ENCODE results near the gene SLC35F6. TPM values are rescaled to one million over a fixed set of nuclear protein-coding genes. Genes with fewer than 3 reads are reported as not detected.

The SLC35F6 gene
- total and polyA plus RNA-seq, 9 donors = 11.1 to 53.5 (median 26.8) TPM

- intact Hi-C loops (cut with DNase I) = no loop called here
- Histone ChIP-seq H3K27ac (no peak overlapping the region), H3K36me3 (no peaks in the 10 kb centered on the region)
These were observed 30.7 kb upstream of the SLC35F6 start for GRCh38 chr2:26733413-26733812.

GRCh38 chr2:26735097-26735496 is 29.0 kb upstream of the SLC35F6 start:
- H3K4me1 ChIP-seq (ENCODE audit: insufficient read depth) = peaks cover 4% of the 10 kb centered on the region
- 18 to 32% (median 30%) methylated on average over 5 of the region's 5 CpGs for WGBS, 3 donors
- TF ChIP-seq EP300 (IDR thresholded peaks at IDR 0.05) (no peak), POLR2A (IDR thresholded peaks at IDR 0.05) (no peak)
- TF ChIP-seq, protein P1, sequence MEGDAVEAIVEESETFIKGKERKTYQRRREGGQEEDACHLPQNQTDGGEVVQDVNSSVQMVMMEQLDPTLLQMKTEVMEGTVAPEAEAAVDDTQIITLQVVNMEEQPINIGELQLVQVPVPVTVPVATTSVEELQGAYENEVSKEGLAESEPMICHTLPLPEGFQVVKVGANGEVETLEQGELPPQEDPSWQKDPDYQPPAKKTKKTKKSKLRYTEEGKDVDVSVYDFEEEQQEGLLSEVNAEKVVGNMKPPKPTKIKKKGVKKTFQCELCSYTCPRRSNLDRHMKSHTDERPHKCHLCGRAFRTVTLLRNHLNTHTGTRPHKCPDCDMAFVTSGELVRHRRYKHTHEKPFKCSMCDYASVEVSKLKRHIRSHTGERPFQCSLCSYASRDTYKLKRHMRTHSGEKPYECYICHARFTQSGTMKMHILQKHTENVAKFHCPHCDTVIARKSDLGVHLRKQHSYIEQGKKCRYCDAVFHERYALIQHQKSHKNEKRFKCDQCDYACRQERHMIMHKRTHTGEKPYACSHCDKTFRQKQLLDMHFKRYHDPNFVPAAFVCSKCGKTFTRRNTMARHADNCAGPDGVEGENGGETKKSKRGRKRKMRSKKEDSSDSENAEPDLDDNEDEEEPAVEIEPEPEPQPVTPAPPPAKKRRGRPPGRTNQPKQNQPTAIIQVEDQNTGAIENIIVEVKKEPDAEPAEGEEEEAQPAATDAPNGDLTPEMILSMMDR (IDR thresholded peaks at IDR 0.05) = no peak
- no peaks in the 10 kb centered on the region for H3K27me3 ChIP-seq
- intact Hi-C loops (cut with DNase I) = no loop called here
- DNase-seq = peak in 1 of 5 donors; percentile 40
- H3K9me3 ChIP-seq = no peaks in the 10 kb centered on the region
- no peak overlapping the region for H3K4me3 ChIP-seq
- H3K36me3 ChIP-seq = no peaks in the 10 kb centered on the region
- H3K27ac ChIP-seq = no peak overlapping the region

More at GRCh38 chr2:26733413-26733812, 30.7 kb upstream of the SLC35F6 start:
- H3K4me3 ChIP-seq = no peak overlapping the region
- H3K9me3 ChIP-seq = no peaks in the 10 kb centered on the region
- DNase-seq = no peak
- no peaks in the 10 kb centered on the region for H3K27me3 ChIP-seq
- 86 to 88% (median 86%) methylated on average over 9 of the region's 9 CpGs for WGBS, 3 donors
- TF ChIP-seq, protein P1 (IDR thresholded peaks at IDR 0.05) = no peak
- TF ChIP-seq POLR2A (IDR thresholded peaks at IDR 0.05) (no peak), EP300 (IDR thresholded peaks at IDR 0.05) (no peak)
- H3K4me1 ChIP-seq (ENCODE audit: insufficient read depth) = peaks cover 4% of the 10 kb centered on the region

DNA sequence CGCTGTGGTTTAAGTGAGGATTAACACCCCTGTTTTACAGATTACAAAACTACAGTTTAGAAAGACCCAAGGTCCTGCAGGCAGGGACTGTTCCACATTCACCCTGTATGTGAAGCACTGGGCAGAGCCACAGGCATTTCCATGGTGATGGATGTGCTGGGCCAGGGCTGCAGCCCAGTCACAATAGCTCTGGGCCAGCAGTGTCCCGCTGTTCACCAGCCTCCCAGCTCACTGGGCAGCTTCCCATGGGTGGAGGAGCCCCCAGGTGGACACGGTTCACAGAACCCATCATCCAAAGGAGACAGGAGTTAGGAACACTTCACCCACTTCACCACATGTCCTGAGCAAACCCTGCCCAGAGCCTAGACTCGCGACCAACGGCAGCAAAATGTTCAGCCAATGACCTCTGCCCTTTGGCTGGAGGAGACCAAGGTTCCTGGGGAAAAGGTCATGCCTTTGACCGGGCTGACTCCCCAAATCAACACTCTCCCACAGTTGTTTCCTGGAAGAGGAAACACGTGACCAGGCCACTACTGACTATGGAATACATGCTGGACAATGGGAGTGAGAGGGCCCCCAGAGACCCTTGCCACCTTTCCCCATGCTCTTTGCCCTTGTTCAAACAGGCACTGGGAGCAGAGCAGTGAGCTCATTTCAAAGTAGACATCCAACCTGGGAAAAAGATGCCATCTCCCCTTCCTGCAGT is 28.0 kb upstream of the SLC35F6 start:
- Histone ChIP-seq H3K36me3 (no peaks in the 10 kb centered on the region), H3K9me3 (no peaks in the 10 kb centered on the region), H3K27me3 (no peaks in the 10 kb centered on the region), H3K4me1 (ENCODE audit: insufficient read depth) (peaks cover 4% of the 10 kb centered on the region), H3K4me3 (no peak overlapping the region), H3K27ac (no peak overlapping the region)
- intact Hi-C loops (cut with DNase I) = loop anchor here in 1 of 4 donors (2.0 kb wide), 1 partner anchor 123 kb away; no protein-coding TSS in a partner anchor
- TF ChIP-seq, protein P1 (IDR thresholded peaks at IDR 0.05) = no peak
- TF ChIP-seq POLR2A (IDR thresholded peaks at IDR 0.05) (no peak), EP300 (IDR thresholded peaks at IDR 0.05) (no peak)
- no peak for DNase-seq
- 54 to 75% (median 62%) methylated on average over 8 of the region's 8 CpGs for WGBS, 3 donors

DNA sequence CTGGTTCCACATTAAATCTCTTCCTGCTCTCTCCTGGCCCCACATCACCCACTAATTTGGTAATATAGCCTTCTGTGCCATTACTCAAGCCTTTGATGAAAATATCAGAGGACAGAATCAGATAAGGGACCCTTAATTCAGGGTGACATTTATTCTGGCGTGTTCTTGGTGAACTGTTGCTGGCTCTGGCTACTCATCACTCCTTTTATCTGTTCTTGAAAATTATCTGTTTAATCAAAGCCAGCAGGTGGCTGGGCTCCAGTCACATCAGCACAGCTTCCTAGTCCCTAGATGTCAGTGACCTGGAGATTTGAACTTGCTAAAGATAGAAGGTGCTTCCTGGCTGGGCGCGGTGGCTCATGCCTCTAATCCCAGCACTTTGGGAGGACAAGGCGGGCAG is 26.9 kb upstream of the SLC35F6 start:
- Histone ChIP-seq H3K4me3 (no peak overlapping the region), H3K4me1 (ENCODE audit: insufficient read depth) (peaks cover 4% of the 10 kb centered on the region), H3K27me3 (no peaks in the 10 kb centered on the region), H3K9me3 (no peaks in the 10 kb centered on the region), H3K27ac (no peak overlapping the region), H3K36me3 (no peaks in the 10 kb centered on the region)
- no peak for DNase-seq
- WGBS, 3 donors = 91 to 95% (median 93%) methylated on average over 4 of the region's 4 CpGs
- TF ChIP-seq POLR2A (IDR thresholded peaks at IDR 0.05) = no peak
- no peak for TF ChIP-seq EP300 (IDR thresholded peaks at IDR 0.05)
- TF ChIP-seq, protein P1 (IDR thresholded peaks at IDR 0.05) = no peak
- intact Hi-C loops (cut with DNase I) = loop anchor here in 1 of 4 donors (2.0 kb wide), 1 partner anchor 124 kb away; no protein-coding TSS in a partner anchor

All from ovary (tissue), 9 donors.